ENCODE data around the gene SHISA7.

SHISA7 gene

DNA sequence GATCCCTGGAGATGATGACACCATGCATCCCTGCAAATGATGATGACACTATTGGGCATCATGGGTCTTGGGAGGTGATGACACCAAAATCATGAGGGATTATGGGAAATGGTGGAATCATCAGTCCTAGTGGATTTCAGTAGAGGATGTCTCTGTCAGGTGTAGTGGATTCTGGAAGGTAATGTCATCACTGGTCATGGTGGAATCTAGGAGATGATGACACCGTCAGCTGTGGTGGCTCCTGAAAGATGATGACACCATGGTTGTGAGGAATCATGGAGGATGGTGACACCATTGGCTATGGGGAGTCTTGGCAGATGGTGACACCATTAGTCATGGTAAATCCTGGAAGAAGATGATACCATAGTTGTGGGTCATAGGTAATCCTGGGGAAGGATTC lies 11.9 kb downstream of the SHISA7 start:
- H4K20me1 ChIP-seq (ENCODE audit: insufficient read depth, low read length) = no peaks in the 10 kb centered on the region
- H3F3A ChIP-seq (ENCODE audit: insufficient read depth, low read length) = no peaks in the 10 kb centered on the region
- H3K9me2 ChIP-seq (ENCODE audit: low read depth, low read length) = no peaks in the 10 kb centered on the region
- no peak overlapping the region for H3K9ac ChIP-seq (ENCODE audit: low read length)
- H2AFZ ChIP-seq (ENCODE audit: low read length) = no peak overlapping the region
- no peak overlapping the region for H3K4me2 ChIP-seq (ENCODE audit: low read length)
- H3K79me2 ChIP-seq (ENCODE audit: insufficient read depth, low read length) = no peaks in the 10 kb centered on the region
- H3K4me3 ChIP-seq (ENCODE audit: low read depth, low read length, poor library complexity, severe bottlenecking) = no peak overlapping the region
- no peaks in the 10 kb centered on the region for H3K4me1 ChIP-seq (ENCODE audit: insufficient read depth, low read length, severe bottlenecking)
- H3K27ac ChIP-seq (ENCODE audit: low read depth, low read length, poor library complexity, severe bottlenecking) = no peak overlapping the region
- H3K9me3 ChIP-seq (ENCODE audit: low read length) = no peaks in the 10 kb centered on the region
- H3K27me3 ChIP-seq (ENCODE audit: insufficient read depth, low read length) = no peaks in the 10 kb centered on the region
- H3K36me3 ChIP-seq (ENCODE audit: insufficient read depth, low read length) = no peaks in the 10 kb centered on the region
- TF ChIP-seq EZH2 (IDR thresholded peaks at IDR 0.05; ENCODE audit: borderline replicate concordance, low read length) = no peak
- TF ChIP-seq, protein P1, sequence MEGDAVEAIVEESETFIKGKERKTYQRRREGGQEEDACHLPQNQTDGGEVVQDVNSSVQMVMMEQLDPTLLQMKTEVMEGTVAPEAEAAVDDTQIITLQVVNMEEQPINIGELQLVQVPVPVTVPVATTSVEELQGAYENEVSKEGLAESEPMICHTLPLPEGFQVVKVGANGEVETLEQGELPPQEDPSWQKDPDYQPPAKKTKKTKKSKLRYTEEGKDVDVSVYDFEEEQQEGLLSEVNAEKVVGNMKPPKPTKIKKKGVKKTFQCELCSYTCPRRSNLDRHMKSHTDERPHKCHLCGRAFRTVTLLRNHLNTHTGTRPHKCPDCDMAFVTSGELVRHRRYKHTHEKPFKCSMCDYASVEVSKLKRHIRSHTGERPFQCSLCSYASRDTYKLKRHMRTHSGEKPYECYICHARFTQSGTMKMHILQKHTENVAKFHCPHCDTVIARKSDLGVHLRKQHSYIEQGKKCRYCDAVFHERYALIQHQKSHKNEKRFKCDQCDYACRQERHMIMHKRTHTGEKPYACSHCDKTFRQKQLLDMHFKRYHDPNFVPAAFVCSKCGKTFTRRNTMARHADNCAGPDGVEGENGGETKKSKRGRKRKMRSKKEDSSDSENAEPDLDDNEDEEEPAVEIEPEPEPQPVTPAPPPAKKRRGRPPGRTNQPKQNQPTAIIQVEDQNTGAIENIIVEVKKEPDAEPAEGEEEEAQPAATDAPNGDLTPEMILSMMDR (IDR thresholded peaks at IDR 0.05; ENCODE audit: low read length) = no peak

DNA sequence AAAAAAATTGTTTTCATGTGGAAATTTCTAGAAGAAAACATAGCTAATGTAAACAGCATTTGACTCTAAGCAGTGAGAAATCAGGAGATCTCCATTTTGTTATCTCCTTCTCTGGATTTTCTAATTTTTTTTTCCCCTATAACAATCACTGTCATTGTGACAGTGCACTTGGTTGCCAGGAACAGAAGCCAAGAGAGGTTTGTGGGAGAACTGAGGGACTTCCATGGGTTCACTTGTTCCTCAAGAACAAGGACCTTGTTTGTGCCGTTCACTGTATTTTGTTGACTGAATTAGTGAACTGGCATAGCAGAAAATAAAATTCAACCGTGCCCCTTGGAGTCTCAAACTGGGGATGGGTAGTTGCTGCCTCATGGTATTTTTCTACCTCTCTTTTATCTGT lies 17.1 kb downstream of the SHISA7 start:
- no peaks in the 10 kb centered on the region for H3K9me3 ChIP-seq (ENCODE audit: low read length)
- no peak overlapping the region for H3K27ac ChIP-seq (ENCODE audit: low read depth, low read length, poor library complexity, severe bottlenecking)
- no peak overlapping the region for H3K4me3 ChIP-seq (ENCODE audit: low read depth, low read length, poor library complexity, severe bottlenecking)
- TF ChIP-seq, protein P1 (IDR thresholded peaks at IDR 0.05; ENCODE audit: low read length) = no peak
- TF ChIP-seq EZH2 (IDR thresholded peaks at IDR 0.05; ENCODE audit: borderline replicate concordance, low read length) = no peak
- H4K20me1 ChIP-seq (ENCODE audit: insufficient read depth, low read length) = no peaks in the 10 kb centered on the region
- H3K36me3 ChIP-seq (ENCODE audit: insufficient read depth, low read length) = no peaks in the 10 kb centered on the region
- H3K4me2 ChIP-seq (ENCODE audit: low read length) = no peak overlapping the region
- no peak overlapping the region for H2AFZ ChIP-seq (ENCODE audit: low read length)
- H3K4me1 ChIP-seq (ENCODE audit: insufficient read depth, low read length, severe bottlenecking) = no peaks in the 10 kb centered on the region
- H3K27me3 ChIP-seq (ENCODE audit: insufficient read depth, low read length) = no peaks in the 10 kb centered on the region; the same call in 1 of the 2 replicates
- H3K9ac ChIP-seq (ENCODE audit: low read length) = no peak overlapping the region
- no peaks in the 10 kb centered on the region for H3K9me2 ChIP-seq (ENCODE audit: low read depth, low read length)
- H3K79me2 ChIP-seq (ENCODE audit: insufficient read depth, low read length) = no peaks in the 10 kb centered on the region
- no peaks in the 10 kb centered on the region for H3F3A ChIP-seq (ENCODE audit: insufficient read depth, low read length)

- TF ChIP-seq, protein P1 (IDR thresholded peaks at IDR 0.05; ENCODE audit: low read length) = no peak
- no peak for TF ChIP-seq EZH2 (IDR thresholded peaks at IDR 0.05; ENCODE audit: borderline replicate concordance, low read length)
- Histone ChIP-seq H3K4me3 (ENCODE audit: low read depth, low read length, poor library complexity, severe bottlenecking) (no peak overlapping the region), H3K9ac (ENCODE audit: low read length) (no peak overlapping the region), H3K4me2 (ENCODE audit: low read length) (no peak overlapping the region), H3F3A (ENCODE audit: insufficient read depth, low read length) (no peaks in the 10 kb centered on the region), H3K9me3 (ENCODE audit: low read length) (peaks cover 3% of the 10 kb centered on the region; the same call in 1 of the 2 replicates), H3K9me2 (ENCODE audit: low read depth, low read length) (no peaks in the 10 kb centered on the region), H3K79me2 (ENCODE audit: insufficient read depth, low read length) (no peaks in the 10 kb centered on the region), H3K27me3 (ENCODE audit: insufficient read depth, low read length) (peaks cover 10% of the 10 kb centered on the region; the same call in 1 of the 2 replicates), H2AFZ (ENCODE audit: low read length) (no peak overlapping the region), H3K36me3 (ENCODE audit: insufficient read depth, low read length) (no peaks in the 10 kb centered on the region; the same call in 1 of the 2 replicates), H4K20me1 (ENCODE audit: insufficient read depth, low read length) (no peaks in the 10 kb centered on the region), H3K4me1 (ENCODE audit: insufficient read depth, low read length, severe bottlenecking) (no peaks in the 10 kb centered on the region), H3K27ac (ENCODE audit: low read depth, low read length, poor library complexity, severe bottlenecking) (no peak overlapping the region)
Observed at GRCh38 chr19:55424518-55424917, 18.6 kb downstream of the SHISA7 start.

Data from OCI-LY1 (cell line).